Activated T-helper 2 cell treated with anti-CD3 and anti-CD28 coated beads, Interferon-gamma antibody, Interleukin-2, Interleukin-4, amounts not matched to agents 10 μg/mL and 5 μg/mL and 100 μg/mL, durations not matched to agents 14 hours and 24 hours and 36 hours (primary cell): Measurements from ENCODE around the gene MAN1A2. TPM values are rescaled to one million over a fixed set of nuclear protein-coding genes. Genes with fewer than 3 reads are reported as not detected.
"Not testable (repeated sequence)": the region's sequence is repeated elsewhere in the genome, so short reads cannot be mapped to it uniquely, and the experiment has no call there.

ENCODE experiments used
- DNase-seq: peaks from one replicate; pipeline ENCODE4 v3.0.0; 2021; ENCODE audit warnings: low spot score
- H3K27ac Mint-ChIP-seq: one replicate; pipeline ENCODE4 v1.8.0; 2021; ENCODE audit warnings: mixed read lengths
- H3K27me3 Mint-ChIP-seq: one replicate; pipeline ENCODE4 v1.8.0; 2021; ENCODE audit warnings: low read depth, mixed read lengths
- H3K36me3 Mint-ChIP-seq: one replicate; pipeline ENCODE4 v1.8.0; 2021; ENCODE audit warnings: low read depth, mixed read lengths
- H3K4me1 Mint-ChIP-seq: one replicate; pipeline ENCODE4 v1.8.0; 2021; ENCODE audit warnings: low read depth, mixed read lengths
- H3K4me3 Mint-ChIP-seq: one replicate; pipeline ENCODE4 v1.8.0; 2021; ENCODE audit warnings: low read depth, mild to moderate bottlenecking, moderate library complexity, mixed read lengths
- H3K9me3 Mint-ChIP-seq: one replicate; pipeline ENCODE4 v1.8.0; 2021; ENCODE audit warnings: mixed read lengths
- intact Hi-C: fragments of 100-400 bp; cut with micrococcal nuclease; formaldehyde crosslinking; loops from one replicate; pipeline ENCODE4 v1.15.1; 2023
- total RNA-seq: library from RNA; stranded (reverse); gene quantifications from 2 replicates; pipeline ENCODE4 v1.2.3, GENCODE V29; 2022

MAN1A2 gene
- total RNA-seq, 1 donor from 2014 or later = 27.1 TPM

- Mint-ChIP-seq H3K4me3 (no peak overlapping the region), H3K9me3 (no peaks in the 10 kb centered on the region), H3K27ac (no peak overlapping the region), H3K4me1 (peaks cover 15% of the 10 kb centered on the region), H3K36me3 (peaks cover 3% of the 10 kb centered on the region), H3K27me3 (no peaks in the 10 kb centered on the region)
- no peak for DNase-seq
- intact Hi-C loops = loop anchor here (5.0 to 10.0 kb wide), 3 partner anchors 360 to 1033 kb away; no protein-coding TSS in a partner anchor
These were observed 170.2 kb downstream of the MAN1A2 start for GRCh38 chr1:117537291-117537920.

- intact Hi-C loops = no loop called here
- no peak for DNase-seq
- no peaks in the 10 kb centered on the region for H3K36me3 Mint-ChIP-seq
- peaks cover 2% of the 10 kb centered on the region for H3K27me3 Mint-ChIP-seq
- H3K4me1 Mint-ChIP-seq = peaks cover 30% of the 10 kb centered on the region
- H3K4me3 Mint-ChIP-seq = no peak overlapping the region
- H3K27ac Mint-ChIP-seq = no peak overlapping the region
- H3K9me3 Mint-ChIP-seq = no peaks in the 10 kb centered on the region
These were observed 173.3 kb downstream of the MAN1A2 start for GRCh38 chr1:117540532-117540931.

- DNase-seq = no peak
- intact Hi-C loops = no loop called here
- Mint-ChIP-seq H3K27ac (no peak overlapping the region), H3K4me3 (no peak overlapping the region), H3K4me1 (peaks cover 30% of the 10 kb centered on the region), H3K27me3 (peaks cover 2% of the 10 kb centered on the region), H3K9me3 (no peaks in the 10 kb centered on the region), H3K36me3 (no peaks in the 10 kb centered on the region)
These were observed 173.8 kb downstream of the MAN1A2 start for GRCh38 chr1:117541003-117541402.

GRCh38 chr1:117541585-117541984 lies 174.3 kb downstream of the MAN1A2 start:
- Mint-ChIP-seq H3K36me3 (no peaks in the 10 kb centered on the region), H3K4me1 (peaks cover 30% of the 10 kb centered on the region), H3K9me3 (no peaks in the 10 kb centered on the region), H3K4me3 (no peak overlapping the region), H3K27me3 (peaks cover 2% of the 10 kb centered on the region), H3K27ac (no peak overlapping the region)
- no peak for DNase-seq
- intact Hi-C loops = no loop called here

- intact Hi-C loops = no loop called here
- no peaks in the 10 kb centered on the region for H3K9me3 Mint-ChIP-seq
These were observed 177.4 kb downstream of the MAN1A2 start for GRCh38 chr1:117544509-117545109.

GRCh38 chr1:117546467-117546866 lies 179.2 kb downstream of the MAN1A2 start:
- Mint-ChIP-seq H3K27me3 (peaks cover 4% of the 10 kb centered on the region), H3K36me3 (no peaks in the 10 kb centered on the region), H3K4me3 (no peak overlapping the region), H3K9me3 (no peaks in the 10 kb centered on the region), H3K4me1 (peaks cover 19% of the 10 kb centered on the region), H3K27ac (no peak overlapping the region)
- intact Hi-C loops = loop anchor here (1.0 kb wide), 1 partner anchor 22 kb away; no protein-coding TSS in a partner anchor
- no peak for DNase-seq

More at GRCh38 chr1:117544509-117545109, 177.4 kb downstream of the MAN1A2 start:
- Mint-ChIP-seq H3K27me3 (peaks cover 4% of the 10 kb centered on the region), H3K4me3 (no peak overlapping the region), H3K27ac (no peak overlapping the region), H3K36me3 (no peaks in the 10 kb centered on the region), H3K4me1 (peaks cover 30% of the 10 kb centered on the region)
- no peak for DNase-seq

- no peak overlapping the region for H3K4me3 Mint-ChIP-seq
- H3K27ac Mint-ChIP-seq = no peak overlapping the region
- no peaks in the 10 kb centered on the region for H3K36me3 Mint-ChIP-seq
- DNase-seq = no peak
- peaks cover 20% of the 10 kb centered on the region for H3K27me3 Mint-ChIP-seq
- H3K9me3 Mint-ChIP-seq = no peaks in the 10 kb centered on the region
- H3K4me1 Mint-ChIP-seq = peaks cover 4% of the 10 kb centered on the region
- intact Hi-C loops = no loop called here
These were observed 186.2 kb downstream of the MAN1A2 start for GRCh38 chr1:117553471-117553870.

GRCh38 chr1:117555806-117556205 lies 188.6 kb downstream of the MAN1A2 start:
- H3K27me3 Mint-ChIP-seq = peaks cover 20% of the 10 kb centered on the region

GRCh38 chr1:117556341-117556740 lies 189.1 kb downstream of the MAN1A2 start:
- peaks cover 4% of the 10 kb centered on the region for H3K4me1 Mint-ChIP-seq

More at GRCh38 chr1:117555806-117556205, 188.6 kb downstream of the MAN1A2 start:
- intact Hi-C loops = no loop called here
- no peaks in the 10 kb centered on the region for H3K36me3 Mint-ChIP-seq
- peaks cover 4% of the 10 kb centered on the region for H3K4me1 Mint-ChIP-seq
- peaks cover 4% of the 10 kb centered on the region for H3K9me3 Mint-ChIP-seq
- no peak overlapping the region for H3K27ac Mint-ChIP-seq
- DNase-seq = no peak
- H3K4me3 Mint-ChIP-seq = no peak overlapping the region

GRCh38 chr1:117556976-117557375 lies 189.7 kb downstream of the MAN1A2 start:
- Mint-ChIP-seq H3K27me3 (peaks cover 20% of the 10 kb centered on the region), H3K36me3 (no peaks in the 10 kb centered on the region), H3K9me3 (peaks cover 4% of the 10 kb centered on the region), H3K4me3 (no peak overlapping the region), H3K27ac (no peak overlapping the region), H3K4me1 (peaks cover 4% of the 10 kb centered on the region)
- intact Hi-C loops = no loop called here
- DNase-seq = no peak

More at GRCh38 chr1:117556341-117556740, 189.1 kb downstream of the MAN1A2 start:
- Mint-ChIP-seq H3K27ac (no peak overlapping the region), H3K36me3 (no peaks in the 10 kb centered on the region), H3K27me3 (peaks cover 20% of the 10 kb centered on the region), H3K9me3 (peaks cover 4% of the 10 kb centered on the region), H3K4me3 (no peak overlapping the region)
- DNase-seq = no peak
- intact Hi-C loops = no loop called here

GRCh38 chr1:117558451-117558850 lies 191.2 kb downstream of the MAN1A2 start:
- DNase-seq, H3K36me3 Mint-ChIP-seq: not testable (repeated sequence)

GRCh38 chr1:117559139-117559538 lies 191.9 kb downstream of the MAN1A2 start:
- Mint-ChIP-seq H3K27ac (no peak overlapping the region), H3K9me3 (peaks cover 4% of the 10 kb centered on the region), H3K36me3 (no peaks in the 10 kb centered on the region), H3K4me1 (peaks cover 7% of the 10 kb centered on the region), H3K4me3 (no peak overlapping the region), H3K27me3 (peaks cover 16% of the 10 kb centered on the region)
- intact Hi-C loops = no loop called here
- no peak for DNase-seq

More at GRCh38 chr1:117558451-117558850, 191.2 kb downstream of the MAN1A2 start:
- H3K27me3 Mint-ChIP-seq = peaks cover 16% of the 10 kb centered on the region
- H3K9me3 Mint-ChIP-seq, H3K27ac Mint-ChIP-seq, H3K4me1 Mint-ChIP-seq, intact Hi-C loops, H3K4me3 Mint-ChIP-seq: not testable (repeated sequence)

GRCh38 chr1:117559985-117560384 lies 192.7 kb downstream of the MAN1A2 start:
- intact Hi-C loops = no loop called here
- H3K27ac Mint-ChIP-seq = no peak overlapping the region

More at GRCh38 chr1:117559985-117560384, 192.7 kb downstream of the MAN1A2 start:
- Mint-ChIP-seq H3K36me3 (no peaks in the 10 kb centered on the region), H3K27me3 (peaks cover 20% of the 10 kb centered on the region), H3K4me1 (peaks cover 10% of the 10 kb centered on the region), H3K4me3 (no peak overlapping the region), H3K9me3 (peaks cover 4% of the 10 kb centered on the region)
- no peak for DNase-seq
